ENCODE measurements around the gene TAPT1. TPM values are rescaled to one million over a fixed set of nuclear protein-coding genes. Genes with fewer than 3 reads are reported as not detected.

The TAPT1 gene
- total RNA-seq, 2 donors from 2014 or later, result 32.3 to 35.2 TPM

DNA sequence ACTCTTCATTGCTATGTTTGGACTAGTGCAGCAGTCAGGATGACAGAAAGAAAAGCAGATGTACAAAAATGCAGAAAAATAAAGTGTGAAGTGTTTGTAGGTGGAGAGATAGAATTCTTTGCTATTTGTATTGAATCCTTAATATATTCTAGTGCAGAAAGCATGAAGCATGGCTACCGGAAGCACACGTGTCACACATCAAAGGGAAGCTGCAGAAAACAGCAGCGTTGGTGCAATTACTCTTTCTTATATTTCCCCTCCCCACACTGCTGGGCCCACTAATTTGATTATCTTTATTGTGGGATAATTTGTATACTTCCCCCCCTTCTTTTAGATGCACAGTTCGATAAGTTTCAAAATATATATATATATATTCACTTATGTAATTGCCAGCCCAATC, 35.9 kb upstream of the TAPT1 start:
- TF ChIP-seq, protein P1, sequence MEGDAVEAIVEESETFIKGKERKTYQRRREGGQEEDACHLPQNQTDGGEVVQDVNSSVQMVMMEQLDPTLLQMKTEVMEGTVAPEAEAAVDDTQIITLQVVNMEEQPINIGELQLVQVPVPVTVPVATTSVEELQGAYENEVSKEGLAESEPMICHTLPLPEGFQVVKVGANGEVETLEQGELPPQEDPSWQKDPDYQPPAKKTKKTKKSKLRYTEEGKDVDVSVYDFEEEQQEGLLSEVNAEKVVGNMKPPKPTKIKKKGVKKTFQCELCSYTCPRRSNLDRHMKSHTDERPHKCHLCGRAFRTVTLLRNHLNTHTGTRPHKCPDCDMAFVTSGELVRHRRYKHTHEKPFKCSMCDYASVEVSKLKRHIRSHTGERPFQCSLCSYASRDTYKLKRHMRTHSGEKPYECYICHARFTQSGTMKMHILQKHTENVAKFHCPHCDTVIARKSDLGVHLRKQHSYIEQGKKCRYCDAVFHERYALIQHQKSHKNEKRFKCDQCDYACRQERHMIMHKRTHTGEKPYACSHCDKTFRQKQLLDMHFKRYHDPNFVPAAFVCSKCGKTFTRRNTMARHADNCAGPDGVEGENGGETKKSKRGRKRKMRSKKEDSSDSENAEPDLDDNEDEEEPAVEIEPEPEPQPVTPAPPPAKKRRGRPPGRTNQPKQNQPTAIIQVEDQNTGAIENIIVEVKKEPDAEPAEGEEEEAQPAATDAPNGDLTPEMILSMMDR (IDR thresholded peaks at IDR 0.05), result no peak
- Histone ChIP-seq H3K4me3 (no peak overlapping the region), H3K27ac (no peak overlapping the region), H3K9ac (ENCODE audit: low read depth in 2 of 2, low read length in 2 of 2) (no peak overlapping the region), H3K27me3 (no peaks in the 10 kb centered on the region), H3K4me1 (no peaks in the 10 kb centered on the region), H3K36me3 (no peaks in the 10 kb centered on the region), H3K9me3 (no peaks in the 10 kb centered on the region)
- intact Hi-C loops (cut with DNase I), result loop anchor here (10.0 kb wide), 1 partner anchor 57 kb away; no protein-coding TSS in a partner anchor
- DNase-seq, result no peak

- intact Hi-C loops (cut with DNase I), result loop anchor here (10.0 kb wide), 1 partner anchor 57 kb away; no protein-coding TSS in a partner anchor
Observed at GRCh38 chr4:16261313-16261878, 35.1 kb upstream of the TAPT1 start.

GRCh38 chr4:16259889-16260246, 33.6 kb upstream of the TAPT1 start:
- DNase-seq, result no peak
- TF ChIP-seq, protein P1 (IDR thresholded peaks at IDR 0.05), result no peak
- Histone ChIP-seq H3K4me1 (no peaks in the 10 kb centered on the region), H3K4me3 (no peak overlapping the region), H3K9me3 (no peaks in the 10 kb centered on the region), H3K27me3 (no peaks in the 10 kb centered on the region), H3K9ac (ENCODE audit: low read depth in 2 of 2, low read length in 2 of 2) (no peak overlapping the region), H3K27ac (no peak overlapping the region), H3K36me3 (no peaks in the 10 kb centered on the region)
- intact Hi-C loops (cut with DNase I), result loop anchor here (10.0 kb wide), 1 partner anchor 55 kb away; no protein-coding TSS in a partner anchor

More at GRCh38 chr4:16261313-16261878, 35.1 kb upstream of the TAPT1 start:
- Histone ChIP-seq H3K9me3 (no peaks in the 10 kb centered on the region), H3K9ac (ENCODE audit: low read depth in 2 of 2, low read length in 2 of 2) (no peak overlapping the region), H3K27ac (no peak overlapping the region), H3K4me3 (no peak overlapping the region), H3K36me3 (no peaks in the 10 kb centered on the region), H3K4me1 (no peaks in the 10 kb centered on the region), H3K27me3 (no peaks in the 10 kb centered on the region)
- no peak for DNase-seq
- TF ChIP-seq, protein P1 (IDR thresholded peaks at IDR 0.05), result no peak

GRCh38 chr4:16259241-16259888, 33.1 kb upstream of the TAPT1 start:
- Histone ChIP-seq H3K4me1 (no peaks in the 10 kb centered on the region), H3K9me3 (no peaks in the 10 kb centered on the region), H3K4me3 (no peak overlapping the region), H3K27me3 (no peaks in the 10 kb centered on the region), H3K27ac (no peak overlapping the region), H3K9ac (ENCODE audit: low read depth in 2 of 2, low read length in 2 of 2) (no peak overlapping the region), H3K36me3 (no peaks in the 10 kb centered on the region)
- intact Hi-C loops (cut with DNase I), result no loop called here
- TF ChIP-seq, protein P1 (IDR thresholded peaks at IDR 0.05), result no peak
- no peak for DNase-seq

DNA sequence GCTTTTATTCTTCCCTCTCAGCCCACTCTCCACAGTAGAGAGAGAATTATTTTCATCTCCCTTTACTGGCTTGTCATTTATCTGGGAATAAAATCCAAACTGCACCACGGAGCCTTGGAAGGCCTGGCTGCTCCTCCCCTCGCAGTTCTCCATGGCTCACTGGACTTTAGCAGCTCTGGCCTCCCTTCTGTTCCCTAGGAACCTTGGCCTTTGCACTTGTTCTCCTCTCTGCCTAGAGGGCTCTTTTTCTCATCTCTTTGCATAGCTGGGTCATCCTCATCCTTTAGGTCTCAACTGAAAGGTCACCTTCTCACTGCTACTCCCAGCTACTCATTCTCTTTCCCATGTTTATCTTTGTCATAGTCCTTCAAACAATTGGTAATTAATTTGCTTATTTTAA, 31.3 kb upstream of the TAPT1 start:
- TF ChIP-seq, protein P1 (IDR thresholded peaks at IDR 0.05), result no peak
- intact Hi-C loops (cut with DNase I), result no loop called here
- Histone ChIP-seq H3K4me1 (no peaks in the 10 kb centered on the region), H3K27ac (no peak overlapping the region), H3K4me3 (no peak overlapping the region), H3K27me3 (no peaks in the 10 kb centered on the region), H3K9me3 (no peaks in the 10 kb centered on the region), H3K9ac (ENCODE audit: low read depth in 2 of 2, low read length in 2 of 2) (no peak overlapping the region), H3K36me3 (no peaks in the 10 kb centered on the region)
- DNase-seq, result no peak
